ENCODE results near the gene AMPH.

Gene AMPH

DNA sequence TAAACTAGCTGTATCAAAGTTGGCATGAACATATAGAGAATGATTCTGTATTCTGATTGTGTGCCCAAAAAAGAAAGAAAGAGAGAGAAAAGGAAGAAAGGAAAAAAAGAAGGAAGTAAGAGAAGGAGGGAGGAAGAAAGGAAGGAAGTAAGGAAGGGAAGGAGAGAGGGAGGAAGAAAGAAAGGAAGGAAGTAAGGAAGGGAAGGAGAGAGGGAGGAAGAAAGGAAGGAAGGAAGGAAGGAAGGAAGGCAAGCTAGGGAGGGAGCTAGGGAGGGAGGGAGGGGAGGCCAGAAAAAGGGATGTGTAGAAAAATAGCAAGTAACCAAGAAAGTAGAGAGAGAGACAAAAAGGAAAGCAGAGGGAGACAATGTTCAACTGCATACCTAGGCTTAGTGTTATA, 297.0 kb downstream of the AMPH start:
- H3K27ac ChIP-seq (ENCODE audit: insufficient read depth in 1 of 2, low read depth in 1 of 2, low read length in 2 of 2, poor library complexity in 1 of 2, severe bottlenecking in 2 of 2): no peak overlapping the region

More for the DNA sequence above, 297.0 kb downstream of the AMPH start:
- Histone ChIP-seq H3K4me3 (ENCODE audit: control insufficient read depth in 1 of 7, extremely low read depth in 1 of 7, insufficient read depth in 4 of 7, low read depth in 2 of 7, low read length in 6 of 7) (no peak overlapping the region), H3K4me1 (ENCODE audit: control extremely low read depth in 1 of 4, control insufficient read depth in 4 of 4, insufficient read depth in 4 of 4, low read length in 3 of 4) (peaks cover 28 to 49% (median 40%) of the 10 kb centered on the region in 4 experiments), H3K9me3 (ENCODE audit: control extremely low read depth in 1 of 5, control insufficient read depth in 4 of 5, insufficient read depth in 2 of 5, low read depth in 1 of 5, low read length in 4 of 5) (no peaks in the 10 kb centered on the region), H3K27me3 (replicated peaks in 2 of 5; ENCODE audit: control insufficient read depth in 4 of 5, insufficient read depth in 5 of 5, low read length in 4 of 5) (no peaks in the 10 kb centered on the region), H3K36me3 (ENCODE audit: control insufficient read depth in 4 of 4, insufficient read depth in 4 of 4, low read length in 3 of 4) (no peaks in the 10 kb centered on the region)
- POLR2A ChIA-PET: interaction anchor here (0.6 kb wide), 1 partner anchor 27 kb away, joined by 3 read pairs; no protein-coding TSS in a partner anchor
- CTCF ChIA-PET: interaction anchor here (0.7 to 6.0 kb wide), 15 partner anchors 10 to 414 kb away, joined by 3 to 90 read pairs (median 9); no protein-coding TSS in a partner anchor
- no peak for DNase-seq

Data from common myeloid progenitor, CD34-positive (primary cell).